HG02610 (cell line): Measurements from ENCODE around the gene CADM2.

Source experiments
- ATAC-seq: cut with Tn5 transposase; IDR thresholded peaks from one replicate; pipeline ENCODE4 v1.9.1; 2021; ENCODE audit warnings: mild to moderate bottlenecking, moderate library complexity; ENCODE audit not compliant: unreplicated experiment

The CADM2 gene

GRCh38 chr3:85539232-85539631 lies 580.4 kb downstream of the CADM2 start:
- no peak for ATAC-seq

GRCh38 chr3:85554153-85554552 lies 595.4 kb downstream of the CADM2 start:
- no peak for ATAC-seq

GRCh38 chr3:85560088-85560785 lies 601.4 kb downstream of the CADM2 start:
- no peak for ATAC-seq

GRCh38 chr3:85567071-85567676 lies 608.4 kb downstream of the CADM2 start:
- ATAC-seq, result peak; percentile 58

GRCh38 chr3:85570819-85571218 lies 612.0 kb downstream of the CADM2 start:
- no peak for ATAC-seq

- ATAC-seq, result no peak
Observed at GRCh38 chr3:85571835-85572234, 613.0 kb downstream of the CADM2 start.

GRCh38 chr3:85572426-85572825 lies 613.6 kb downstream of the CADM2 start:
- no peak for ATAC-seq

GRCh38 chr3:85572978-85573377 lies 614.2 kb downstream of the CADM2 start:
- no peak for ATAC-seq

- ATAC-seq, result no peak
Observed at GRCh38 chr3:85574006-85574705, 615.4 kb downstream of the CADM2 start.

- peak; percentile 74 for ATAC-seq
Observed at GRCh38 chr3:85576091-85576690, 617.4 kb downstream of the CADM2 start.

GRCh38 chr3:85576697-85577200 lies 618.0 kb downstream of the CADM2 start:
- no peak for ATAC-seq

- ATAC-seq, result peak; percentile 79
Observed at GRCh38 chr3:85584779-85585356, 626.1 kb downstream of the CADM2 start.

- ATAC-seq, result no peak
Observed at GRCh38 chr3:85586018-85586417, 627.2 kb downstream of the CADM2 start.

GRCh38 chr3:85589145-85589544 lies 630.4 kb downstream of the CADM2 start:
- no peak for ATAC-seq

- ATAC-seq, result no peak
Observed at GRCh38 chr3:85591451-85591850, 632.7 kb downstream of the CADM2 start.

- no peak for ATAC-seq
Observed at GRCh38 chr3:85592256-85592655, 633.5 kb downstream of the CADM2 start.

GRCh38 chr3:85594676-85595075 lies 635.9 kb downstream of the CADM2 start:
- no peak for ATAC-seq

- ATAC-seq, result no peak
Observed at GRCh38 chr3:85603378-85603777, 644.6 kb downstream of the CADM2 start.

GRCh38 chr3:85604641-85605040 lies 645.9 kb downstream of the CADM2 start:
- no peak for ATAC-seq

GRCh38 chr3:85605066-85605465 lies 646.3 kb downstream of the CADM2 start:
- no peak for ATAC-seq

- ATAC-seq, result no peak
Observed at GRCh38 chr3:85626662-85627061, 667.9 kb downstream of the CADM2 start.
